Endodermal cell (in vitro differentiated cells): ENCODE data around the gene ZC2HC1B. TPM values are rescaled to one million over a fixed set of nuclear protein-coding genes. Genes with fewer than 3 reads are reported as not detected.

ENCODE experiments used
- DNase-seq: peaks from one replicate; pipeline ENCODE4 v3.0.0-alpha.2; 2017
- H3K27ac ChIP-seq: 2 replicates; pipeline ENCODE4 v1.5.1; 2013; ENCODE audit warnings: mild to moderate bottlenecking, low read depth, low read length, moderate library complexity
- H3K27me3 ChIP-seq: 2 replicates; pipeline ENCODE4 v1.6.1; 2013; ENCODE audit warnings: mild to moderate bottlenecking, low read length, moderate library complexity; ENCODE audit not compliant: insufficient read depth, control insufficient read depth, poor library complexity, severe bottlenecking
- H3K36me3 ChIP-seq: 2 replicates; pipeline ENCODE4 v1.7.0; 2013; ENCODE audit warnings: mild to moderate bottlenecking, low read length, moderate library complexity; ENCODE audit not compliant: control insufficient read depth, insufficient read depth
- H3K4me1 ChIP-seq: one replicate; pipeline ENCODE4 v1.7.0; 2013; ENCODE audit warnings: low read length; ENCODE audit not compliant: control insufficient read depth, insufficient read depth
- H3K4me3 ChIP-seq: 2 replicates; pipeline ENCODE4 v1.5.1; 2013; ENCODE audit warnings: mild to moderate bottlenecking, low read length, moderate library complexity
- H3K9ac ChIP-seq: 2 replicates; pipeline ENCODE4 v1.6.1; 2013; ENCODE audit warnings: mild to moderate bottlenecking, low read length, moderate library complexity; ENCODE audit not compliant: poor library complexity, severe bottlenecking; ENCODE audit errors: extremely low read depth
- H3K9me3 ChIP-seq: 2 replicates; pipeline ENCODE4 v1.6.1; 2013; ENCODE audit warnings: mild to moderate bottlenecking, low read length, moderate library complexity; ENCODE audit not compliant: control insufficient read depth
- H3K27ac Mint-ChIP-seq: 2 replicates; pipeline ENCODE4 v1.8.0; 2020; ENCODE audit warnings: mixed read lengths
- H3K27me3 Mint-ChIP-seq: 2 replicates; pipeline ENCODE4 v1.8.0; 2021; ENCODE audit warnings: mild to moderate bottlenecking, mixed read lengths; ENCODE audit not compliant: insufficient read depth
- H3K36me3 Mint-ChIP-seq: 2 replicates; pipeline ENCODE4 v1.8.0; 2020; ENCODE audit warnings: low read depth, mixed read lengths
- H3K4me1 Mint-ChIP-seq: 2 replicates; pipeline ENCODE4 v1.8.0; 2020; ENCODE audit warnings: mixed read lengths
- H3K4me3 Mint-ChIP-seq: 2 replicates; pipeline ENCODE4 v1.8.0; 2020; ENCODE audit warnings: mild to moderate bottlenecking, moderate library complexity, mixed read lengths
- H3K9me3 Mint-ChIP-seq: 2 replicates; pipeline ENCODE4 v1.8.0; 2020; ENCODE audit warnings: mild to moderate bottlenecking, mixed read lengths
- CTCF ChIP-seq: fragments of 200-600 bp; sonication (generic); conservative IDR thresholded peaks from 2 replicates; pipeline ENCODE4 v1.5.0; 2021; ENCODE audit warnings: antibody characterized with exemption, mild to moderate bottlenecking
- WGBS, 2 experiments: methylation state at CpG; one replicate each; pipeline versions ENCODE4 v1.1.5 to v1.1.7; 2013; ENCODE audit warnings: missing lambda C conversion rate in 2 of 2, mixed read lengths in 1 of 2; ENCODE audit not compliant: insufficient coverage in 1 of 2, insufficient read length in 1 of 2; 5-methylcytosine and 5-hydroxymethylcytosine counted together
- total RNA-seq, 2 donors: library from RNA; stranded (reverse); fragmentation: NEBNext Ultra II Directional in 1 of 2; extraction: Animal tissue kit (Norgen Biotek cat#: 25700) in 1 of 2; gene quantifications; 2 replicates in 1 of 2; 3 replicates in 1 of 2; pipeline ENCODE4 v1.2.1, GENCODE V29; 2021

ZC2HC1B gene
- total RNA-seq, 2 donors from 2014 or later: not detected

- Histone ChIP-seq H3K27ac (no peak overlapping the region), H3K36me3 (no peaks in the 10 kb centered on the region), H3K9me3 (peaks cover 22% of the 10 kb centered on the region), H3K9ac (no peak overlapping the region), H3K4me1 (no peaks in the 10 kb centered on the region), H3K27me3 (no peaks in the 10 kb centered on the region), H3K4me3 (no peak overlapping the region)
- H3K27me3 Mint-ChIP-seq: no peaks in the 10 kb centered on the region
- peaks cover 6% of the 10 kb centered on the region for H3K4me1 Mint-ChIP-seq
- DNase-seq: no peak
- 95 to 100% methylated on average over 1 to 3 of the region's 3 CpGs for WGBS, 2 experiments
- H3K9me3 Mint-ChIP-seq: peaks cover 34% of the 10 kb centered on the region
- H3K27ac Mint-ChIP-seq: no peak overlapping the region
- TF ChIP-seq CTCF: no peak
- H3K4me3 Mint-ChIP-seq: no peak overlapping the region
- H3K36me3 Mint-ChIP-seq: no peaks in the 10 kb centered on the region
Observed at GRCh38 chr6:143878272-143878760, 14.0 kb downstream of the ZC2HC1B start.

- no peak for TF ChIP-seq CTCF
- Histone ChIP-seq H3K27ac (no peak overlapping the region), H3K27me3 (no peaks in the 10 kb centered on the region), H3K9me3 (peaks cover 14% of the 10 kb centered on the region), H3K9ac (no peak overlapping the region), H3K4me1 (no peaks in the 10 kb centered on the region), H3K4me3 (no peak overlapping the region), H3K36me3 (no peaks in the 10 kb centered on the region)
- H3K9me3 Mint-ChIP-seq: peaks cover 27% of the 10 kb centered on the region
- H3K27me3 Mint-ChIP-seq: no peaks in the 10 kb centered on the region
- peaks cover 6% of the 10 kb centered on the region for H3K4me1 Mint-ChIP-seq
- no peaks in the 10 kb centered on the region for H3K36me3 Mint-ChIP-seq
- no peak overlapping the region for H3K4me3 Mint-ChIP-seq
- WGBS, 2 experiments: 87 to 100% methylated on average over 1 to 2 of the region's 2 CpGs
- no peak overlapping the region for H3K27ac Mint-ChIP-seq
- no peak for DNase-seq
Observed at GRCh38 chr6:143880412-143880811, 16.1 kb downstream of the ZC2HC1B start.

GRCh38 chr6:143882401-143882930 is 18.2 kb downstream of the ZC2HC1B start:
- peaks cover 6% of the 10 kb centered on the region for H3K4me1 Mint-ChIP-seq
- no peak overlapping the region for H3K27ac ChIP-seq

More at GRCh38 chr6:143882401-143882930, 18.2 kb downstream of the ZC2HC1B start:
- Mint-ChIP-seq H3K27ac (no peak overlapping the region), H3K36me3 (no peaks in the 10 kb centered on the region), H3K4me3 (no peak overlapping the region), H3K9me3 (peaks cover 19% of the 10 kb centered on the region), H3K27me3 (no peaks in the 10 kb centered on the region)
- 77 to 80% methylated on average over 2 of the region's 2 CpGs for WGBS, 2 experiments
- DNase-seq: no peak
- H3K27me3 ChIP-seq: no peaks in the 10 kb centered on the region
- TF ChIP-seq CTCF: no peak
- H3K4me1 ChIP-seq: no peaks in the 10 kb centered on the region
- H3K9ac ChIP-seq: no peak overlapping the region
- peak overlapping the region; percentile 4 for H3K4me3 ChIP-seq
- no peaks in the 10 kb centered on the region for H3K36me3 ChIP-seq
- H3K9me3 ChIP-seq: peaks cover 14% of the 10 kb centered on the region
